ENCODE measurements around the gene ITGAD.

GRCh38 chr16:31413943-31414342 lies 20.8 kb downstream of the ITGAD start:
- TF ChIP-seq CTCF (IDR thresholded peaks at IDR 0.05) (no peak), EP300 (IDR thresholded peaks at IDR 0.05) (no peak), RAD21 (conservative IDR thresholded peaks at IDR 0.05 in 1 of 2, IDR thresholded peaks at IDR 0.05 in 1 of 2) (no peak), CHD2 (IDR thresholded peaks at IDR 0.05; ENCODE audit: low read length, partially characterized antibody) (no peak), PBX3 (IDR thresholded peaks at IDR 0.05) (no peak), SREBF2 (IDR thresholded peaks at IDR 0.05) (no peak), SMC3 (IDR thresholded peaks at IDR 0.05) (no peak), NFE2L2 (conservative IDR thresholded peaks at IDR 0.05; ENCODE audit: low read length) (no peak), POLR2A (IDR thresholded peaks at IDR 0.05; ENCODE audit: low read length) (no peak), FOSL2 (IDR thresholded peaks at IDR 0.05) (no peak), FOSL2 (CRISPR knock-in tag; IDR thresholded peaks at IDR 0.05) (no peak), KDM5A (IDR thresholded peaks at IDR 0.05) (no peak), PHF8 (IDR thresholded peaks at IDR 0.05; ENCODE audit: borderline replicate concordance, low read depth) (no peak)
